Neuron (in vitro differentiated cells): ENCODE data around the gene NFKBIE.
"Not testable (repeated sequence)": the region's sequence is repeated elsewhere in the genome, so short reads cannot be mapped to it uniquely, and the experiment has no call there.

ENCODE experiments used
- H2AFZ ChIP-seq: one replicate; pipeline ENCODE4 v1.6.1; 2013; ENCODE audit warnings: low read depth, mild to moderate bottlenecking, inconsistent platforms, low read length, moderate library complexity
- H3K27me3 ChIP-seq: one replicate; pipeline ENCODE4 v1.6.1; 2013; ENCODE audit warnings: low read length; ENCODE audit not compliant: insufficient read depth
- H3K36me3 ChIP-seq: one replicate; pipeline ENCODE4 v1.6.1; 2013; ENCODE audit warnings: low read length; ENCODE audit not compliant: insufficient read depth
- H3K4me1 ChIP-seq: one replicate; pipeline ENCODE4 v1.6.1; 2013; ENCODE audit warnings: low read length; ENCODE audit not compliant: insufficient read depth
- H3K4me3 ChIP-seq: 2 replicates; pipeline ENCODE4 v1.5.1; 2013; ENCODE audit warnings: mild to moderate bottlenecking, low read length, moderate library complexity
- H3K9me3 ChIP-seq: one replicate; pipeline ENCODE4 v1.6.1; 2013; ENCODE audit warnings: low read length

Gene NFKBIE

GRCh38 chr6:44232676-44233566 lies 32.4 kb downstream of the NFKBIE start:
- Histone ChIP-seq H3K27me3 (no peaks in the 10 kb centered on the region), H3K36me3 (peaks cover 29% of the 10 kb centered on the region), H3K4me1 (peaks cover 12% of the 10 kb centered on the region), H3K4me3 (no peak overlapping the region), H3K9me3 (no peaks in the 10 kb centered on the region), H2AFZ (no peak overlapping the region)

GRCh38 chr6:44231426-44231825 lies 33.9 kb downstream of the NFKBIE start:
- H2AFZ ChIP-seq, H3K4me3 ChIP-seq, H3K9me3 ChIP-seq, H3K27me3 ChIP-seq: not testable (repeated sequence)
- Histone ChIP-seq H3K4me1 (peaks cover 14% of the 10 kb centered on the region), H3K36me3 (peaks cover 29% of the 10 kb centered on the region)

- Histone ChIP-seq H3K4me1 (peaks cover 22% of the 10 kb centered on the region), H3K9me3 (no peaks in the 10 kb centered on the region), H3K27me3 (no peaks in the 10 kb centered on the region), H2AFZ (no peak overlapping the region), H3K4me3 (no peak overlapping the region), H3K36me3 (peaks cover 29% of the 10 kb centered on the region)
These were observed 35.2 kb downstream of the NFKBIE start for GRCh38 chr6:44230034-44230675.

GRCh38 chr6:44229376-44230033 lies 35.8 kb downstream of the NFKBIE start:
- Histone ChIP-seq H3K9me3 (no peaks in the 10 kb centered on the region), H3K4me1 (peaks cover 24% of the 10 kb centered on the region), H2AFZ (no peak overlapping the region), H3K4me3 (no peak overlapping the region), H3K36me3 (peaks cover 29% of the 10 kb centered on the region), H3K27me3 (no peaks in the 10 kb centered on the region)

- H3K9me3 ChIP-seq: no peaks in the 10 kb centered on the region
- peaks cover 29% of the 10 kb centered on the region for H3K4me1 ChIP-seq
These were observed 36.5 kb downstream of the NFKBIE start for GRCh38 chr6:44228836-44229235.

GRCh38 chr6:44228433-44228832 lies 36.9 kb downstream of the NFKBIE start:
- Histone ChIP-seq H3K27me3 (no peaks in the 10 kb centered on the region), H3K4me1 (peaks cover 29% of the 10 kb centered on the region), H3K36me3 (peaks cover 29% of the 10 kb centered on the region), H2AFZ (no peak overlapping the region), H3K4me3 (no peak overlapping the region), H3K9me3 (no peaks in the 10 kb centered on the region)

More at GRCh38 chr6:44228836-44229235, 36.5 kb downstream of the NFKBIE start:
- Histone ChIP-seq H3K36me3 (peaks cover 29% of the 10 kb centered on the region), H3K27me3 (no peaks in the 10 kb centered on the region), H3K4me3 (no peak overlapping the region), H2AFZ (no peak overlapping the region)

GRCh38 chr6:44228031-44228430 lies 37.3 kb downstream of the NFKBIE start:
- H3K4me3 ChIP-seq: no peak overlapping the region
- no peaks in the 10 kb centered on the region for H3K27me3 ChIP-seq
- H3K4me1 ChIP-seq: peaks cover 31% of the 10 kb centered on the region
- peaks cover 29% of the 10 kb centered on the region for H3K36me3 ChIP-seq
- no peaks in the 10 kb centered on the region for H3K9me3 ChIP-seq
- H2AFZ ChIP-seq: no peak overlapping the region

- Histone ChIP-seq H3K9me3 (no peaks in the 10 kb centered on the region), H3K4me1 (peaks cover 38% of the 10 kb centered on the region), H3K4me3 (no peak overlapping the region)
These were observed 38.1 kb downstream of the NFKBIE start for GRCh38 chr6:44227148-44227793.

GRCh38 chr6:44226368-44227147 lies 38.8 kb downstream of the NFKBIE start:
- Histone ChIP-seq H3K27me3 (no peaks in the 10 kb centered on the region), H3K36me3 (peaks cover 19% of the 10 kb centered on the region), H3K9me3 (no peaks in the 10 kb centered on the region), H3K4me1 (peaks cover 43% of the 10 kb centered on the region), H2AFZ (no peak overlapping the region), H3K4me3 (no peak overlapping the region)

More at GRCh38 chr6:44227148-44227793, 38.1 kb downstream of the NFKBIE start:
- Histone ChIP-seq H3K36me3 (peaks cover 26% of the 10 kb centered on the region), H3K27me3 (no peaks in the 10 kb centered on the region), H2AFZ (no peak overlapping the region)

GRCh38 chr6:44225579-44226325 lies 39.6 kb downstream of the NFKBIE start:
- Histone ChIP-seq H3K4me1 (peaks cover 44% of the 10 kb centered on the region), H3K4me3 (no peak overlapping the region), H2AFZ (no peak overlapping the region), H3K36me3 (peaks cover 16% of the 10 kb centered on the region), H3K27me3 (no peaks in the 10 kb centered on the region), H3K9me3 (no peaks in the 10 kb centered on the region)

GRCh38 chr6:44224965-44225305 lies 40.4 kb downstream of the NFKBIE start:
- H2AFZ ChIP-seq: no peak overlapping the region
- H3K4me1 ChIP-seq: peaks cover 46% of the 10 kb centered on the region
- no peaks in the 10 kb centered on the region for H3K27me3 ChIP-seq
- H3K36me3 ChIP-seq: peaks cover 12% of the 10 kb centered on the region
- peak overlapping the region; percentile 45 for H3K4me3 ChIP-seq
- no peaks in the 10 kb centered on the region for H3K9me3 ChIP-seq
